Central memory CD8-positive, alpha-beta T cell (primary cell): Measurements from ENCODE around the gene SLC39A11.
A peak's percentile ranks its signal among the peaks of the same experiment; 100 is the strongest.

Experiments used
- ATAC-seq: fragments of 150-1000 bp; cut with Tn5 transposase; replicated peaks from 2 replicates; pipeline ENCODE4 v1.10.0; 2022; ENCODE audit warnings: mild to moderate bottlenecking, moderate FRiP score, moderate number of reproducible peaks; ENCODE audit not compliant: poor library complexity, severe bottlenecking; ENCODE audit errors: extremely low read depth
- DNase-seq, 2 donors: peaks; one replicate each; pipeline ENCODE4 v3.0.0; 2021; ENCODE audit warnings: low spot score in 2 of 2
- H3K27ac Mint-ChIP-seq: one replicate; pipeline ENCODE4 v1.8.0; 2022; ENCODE audit warnings: low read depth, mild to moderate bottlenecking, moderate library complexity, mixed read lengths
- H3K27me3 Mint-ChIP-seq: one replicate; pipeline ENCODE4 v1.8.0; 2022; ENCODE audit warnings: mixed read lengths
- H3K36me3 Mint-ChIP-seq: one replicate; pipeline ENCODE4 v1.8.0; 2022; ENCODE audit warnings: mild to moderate bottlenecking, moderate library complexity, mixed read lengths; ENCODE audit not compliant: insufficient read depth
- H3K4me1 Mint-ChIP-seq: one replicate; pipeline ENCODE4 v1.8.0; 2022; ENCODE audit warnings: mixed read lengths
- H3K4me3 Mint-ChIP-seq: one replicate; pipeline ENCODE4 v1.8.0; 2022; ENCODE audit warnings: mild to moderate bottlenecking, moderate library complexity, mixed read lengths
- H3K9me3 Mint-ChIP-seq: one replicate; pipeline ENCODE4 v1.8.0; 2022; ENCODE audit warnings: mixed read lengths

The SLC39A11 gene

DNA sequence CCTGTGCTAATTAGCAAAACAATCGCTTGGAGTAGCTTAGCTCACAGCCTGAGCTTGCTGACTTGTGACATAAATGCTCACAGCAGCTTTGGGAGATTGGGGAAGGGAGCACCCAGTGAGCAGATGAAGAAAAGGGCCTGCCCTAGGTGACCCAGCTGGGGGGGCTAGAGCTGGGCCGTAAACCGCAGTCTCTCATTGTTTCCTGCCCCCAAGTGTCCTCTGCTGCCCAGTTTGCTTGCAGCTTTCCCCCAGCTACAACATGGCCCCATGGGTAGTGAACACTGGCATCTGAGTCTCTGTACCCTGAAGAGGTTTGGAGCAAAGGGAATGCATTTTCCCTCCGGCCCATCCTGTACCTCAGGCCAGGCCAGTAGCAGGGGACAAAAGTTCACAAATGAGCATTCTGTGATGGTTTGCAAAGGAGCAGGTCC is 349.4 kb downstream of the SLC39A11 start:
- ATAC-seq, result no peak
- Mint-ChIP-seq H3K9me3 (no peaks in the 10 kb centered on the region), H3K4me1 (no peaks in the 10 kb centered on the region), H3K36me3 (peaks cover 5% of the 10 kb centered on the region), H3K27me3 (no peaks in the 10 kb centered on the region), H3K4me3 (no peak overlapping the region), H3K27ac (no peak overlapping the region)
- no peak for DNase-seq

DNA sequence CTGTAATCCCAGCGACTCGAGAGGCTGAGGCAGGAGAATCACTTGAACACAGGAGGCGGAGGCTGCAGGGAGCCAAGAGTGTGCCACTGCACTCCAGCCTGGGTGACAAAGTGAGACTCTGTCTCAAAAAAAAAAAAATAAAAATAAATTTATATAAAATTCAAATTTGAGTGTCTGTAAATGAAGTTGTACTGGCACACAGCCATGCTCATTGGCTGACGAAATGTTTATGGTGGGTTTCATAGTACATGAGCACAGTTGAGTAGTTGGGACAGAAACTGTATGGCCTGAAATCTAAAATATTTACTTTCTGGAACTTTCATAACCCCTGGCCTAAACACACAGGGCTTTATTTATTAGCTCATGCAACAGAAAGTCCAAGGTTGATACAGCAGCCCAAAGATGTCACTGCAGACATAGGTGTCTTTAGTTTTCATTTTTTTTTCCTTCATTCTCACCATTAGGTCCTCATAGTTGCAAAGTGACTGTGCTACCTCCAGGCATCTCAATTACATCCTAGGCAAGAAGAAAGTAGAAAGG is 355.3 kb downstream of the SLC39A11 start:
- DNase-seq (no peak), ATAC-seq (no peak)
- no peaks in the 10 kb centered on the region for H3K9me3 Mint-ChIP-seq
- no peak overlapping the region for H3K4me3 Mint-ChIP-seq
- no peaks in the 10 kb centered on the region for H3K4me1 Mint-ChIP-seq
- no peak overlapping the region for H3K27ac Mint-ChIP-seq
- H3K27me3 Mint-ChIP-seq, result no peaks in the 10 kb centered on the region
- H3K36me3 Mint-ChIP-seq, result peaks cover 8% of the 10 kb centered on the region

DNA sequence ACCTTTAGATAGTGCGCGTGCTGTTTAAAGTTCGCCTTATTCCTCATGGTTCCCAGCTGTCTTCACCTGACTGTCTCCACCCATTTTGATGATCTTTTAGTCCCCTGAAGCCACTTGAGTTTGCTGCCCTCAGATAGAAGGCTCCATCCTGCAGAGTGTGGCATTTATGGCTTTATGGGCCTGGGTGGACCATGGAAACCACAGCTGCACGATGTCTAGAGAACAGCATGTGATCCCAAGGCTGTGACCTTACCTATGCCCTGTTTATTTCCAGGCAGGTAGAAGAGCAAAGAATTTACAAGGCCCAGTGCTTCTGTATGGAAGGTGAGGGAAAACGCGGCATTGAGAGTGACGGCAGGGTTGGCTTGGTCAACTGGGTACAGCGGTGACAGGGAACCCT is 356.9 kb downstream of the SLC39A11 start:
- DNase-seq (no peak), ATAC-seq (no peak)
- peak overlapping the region; percentile 34 for H3K27ac Mint-ChIP-seq
- H3K4me3 Mint-ChIP-seq, result no peak overlapping the region
- H3K4me1 Mint-ChIP-seq, result no peaks in the 10 kb centered on the region
- H3K9me3 Mint-ChIP-seq, result no peaks in the 10 kb centered on the region
- peaks cover 8% of the 10 kb centered on the region for H3K36me3 Mint-ChIP-seq
- no peaks in the 10 kb centered on the region for H3K27me3 Mint-ChIP-seq

DNA sequence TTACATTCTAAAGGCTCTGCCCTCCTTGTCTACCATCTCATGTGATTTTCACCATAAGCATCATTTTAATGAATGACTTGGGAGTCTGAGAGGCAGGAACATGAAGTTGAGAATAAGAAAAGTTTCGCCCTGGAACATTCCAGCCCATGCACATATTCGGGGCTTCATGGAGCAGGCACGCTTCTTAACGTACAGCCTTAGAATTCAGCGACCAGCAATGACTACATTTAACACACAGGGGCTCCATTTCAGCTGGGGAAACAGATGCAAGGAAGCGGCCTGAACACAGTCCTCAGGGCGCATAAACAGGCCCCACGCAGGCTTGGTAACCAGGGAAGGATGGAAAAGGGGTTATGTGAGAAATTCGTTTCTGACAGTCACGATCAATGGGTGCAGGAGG is 357.4 kb downstream of the SLC39A11 start:
- DNase-seq, result no peak
- H3K36me3 Mint-ChIP-seq, result peaks cover 8% of the 10 kb centered on the region
- H3K4me3 Mint-ChIP-seq, result no peak overlapping the region
- no peaks in the 10 kb centered on the region for H3K4me1 Mint-ChIP-seq
- no peaks in the 10 kb centered on the region for H3K27me3 Mint-ChIP-seq
- H3K9me3 Mint-ChIP-seq, result no peaks in the 10 kb centered on the region
- H3K27ac Mint-ChIP-seq, result peak overlapping the region; percentile 34
- no peak for ATAC-seq

DNA sequence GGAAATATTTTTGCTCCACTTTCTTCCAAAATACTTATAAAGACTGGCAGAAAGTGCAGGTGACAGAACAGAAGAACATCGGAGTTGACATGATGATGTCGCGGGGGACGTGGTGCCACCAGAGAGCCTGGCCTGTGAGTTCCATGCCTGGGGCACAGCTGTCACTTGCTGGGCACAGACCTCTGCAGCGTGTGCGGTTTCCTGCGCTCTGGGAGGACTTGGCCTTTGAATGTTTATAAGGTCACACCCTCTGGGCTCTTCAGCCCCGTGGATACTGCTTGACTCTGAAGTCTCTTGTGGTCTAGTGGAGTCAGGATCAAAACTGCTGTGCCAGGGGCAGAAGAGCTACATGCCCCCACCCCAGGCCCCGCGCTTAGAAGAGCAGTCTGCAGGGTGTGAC is 357.9 kb downstream of the SLC39A11 start:
- no peak overlapping the region for H3K4me3 Mint-ChIP-seq
- H3K4me1 Mint-ChIP-seq, result no peaks in the 10 kb centered on the region
- peaks cover 8% of the 10 kb centered on the region for H3K36me3 Mint-ChIP-seq
- ATAC-seq (no peak), DNase-seq (no peak)
- H3K27ac Mint-ChIP-seq, result peak overlapping the region; percentile 34
- no peaks in the 10 kb centered on the region for H3K27me3 Mint-ChIP-seq
- H3K9me3 Mint-ChIP-seq, result no peaks in the 10 kb centered on the region

DNA sequence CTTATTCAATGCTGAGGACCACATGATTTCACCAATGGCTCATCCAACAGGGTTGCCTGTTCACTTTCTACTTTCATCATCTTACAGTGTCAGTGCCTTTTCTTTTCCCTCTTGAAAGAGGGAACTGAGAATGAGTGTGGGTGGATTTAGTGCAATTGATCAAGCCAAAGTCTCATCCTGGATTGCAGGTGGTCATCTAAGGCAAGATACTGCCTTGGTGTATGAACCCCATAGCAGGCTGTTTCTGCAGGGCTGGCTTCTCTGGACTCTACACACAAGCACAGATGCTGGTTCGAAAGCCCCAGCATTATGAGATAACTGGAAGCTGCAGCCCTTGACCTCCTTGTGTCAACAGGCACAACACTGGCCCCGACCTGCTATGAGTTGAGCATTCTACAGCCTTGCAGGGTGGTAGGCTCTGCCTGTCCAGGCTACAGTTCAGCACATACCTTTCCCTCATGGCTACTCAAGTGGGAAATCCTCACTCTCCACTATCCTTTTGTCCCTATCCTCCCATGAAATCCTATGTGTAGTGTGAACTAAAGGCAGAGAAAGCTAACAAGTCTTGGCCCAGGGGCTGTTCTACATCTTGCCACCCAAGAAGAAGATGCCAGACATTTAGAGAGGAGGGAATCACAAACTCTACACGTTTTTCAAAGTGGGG is 358.7 kb downstream of the SLC39A11 start:
- Mint-ChIP-seq H3K4me1 (no peaks in the 10 kb centered on the region), H3K27me3 (no peaks in the 10 kb centered on the region), H3K9me3 (no peaks in the 10 kb centered on the region), H3K36me3 (peaks cover 8% of the 10 kb centered on the region), H3K27ac (no peak overlapping the region), H3K4me3 (no peak overlapping the region)
- DNase-seq (no peak), ATAC-seq (no peak)

DNA sequence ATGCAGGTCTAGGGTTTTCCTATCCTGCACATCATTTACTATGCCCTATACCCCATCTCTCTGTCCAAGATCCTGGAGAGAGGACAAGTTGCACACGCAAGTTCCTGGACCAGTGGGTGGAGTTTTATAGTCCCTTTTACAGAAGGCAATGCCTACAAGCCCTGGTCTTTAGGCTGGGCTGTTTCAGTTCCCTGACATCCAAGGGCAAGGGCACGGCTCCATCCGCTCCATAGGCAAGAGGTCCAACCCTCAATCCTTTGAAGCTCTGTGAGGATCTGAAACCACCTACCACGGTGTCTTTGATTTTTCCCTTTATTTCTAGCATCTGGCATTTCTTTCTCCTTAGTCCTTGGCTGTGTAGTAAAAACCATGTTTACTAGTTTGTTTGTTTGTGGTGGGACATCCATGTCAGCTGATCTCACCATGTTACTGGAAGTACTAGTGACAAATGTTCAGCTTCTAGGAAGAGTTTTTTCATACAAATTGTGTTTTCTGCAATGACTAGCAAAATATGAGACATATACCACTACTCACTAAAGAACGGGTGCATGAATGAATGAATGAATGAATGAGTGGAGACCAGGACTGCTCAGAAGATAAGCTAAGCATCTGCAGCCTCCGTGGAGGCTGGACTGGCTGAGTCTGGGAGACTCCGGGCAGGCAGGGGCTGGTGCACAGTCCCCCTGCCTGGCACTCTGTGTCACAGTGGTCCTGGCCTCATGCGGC is 359.4 kb downstream of the SLC39A11 start:
- Mint-ChIP-seq H3K27ac (no peak overlapping the region), H3K36me3 (peaks cover 8% of the 10 kb centered on the region), H3K27me3 (no peaks in the 10 kb centered on the region), H3K4me1 (peaks cover 2% of the 10 kb centered on the region), H3K9me3 (no peaks in the 10 kb centered on the region), H3K4me3 (no peak overlapping the region)
- no peak for ATAC-seq
- no peak for DNase-seq

DNA sequence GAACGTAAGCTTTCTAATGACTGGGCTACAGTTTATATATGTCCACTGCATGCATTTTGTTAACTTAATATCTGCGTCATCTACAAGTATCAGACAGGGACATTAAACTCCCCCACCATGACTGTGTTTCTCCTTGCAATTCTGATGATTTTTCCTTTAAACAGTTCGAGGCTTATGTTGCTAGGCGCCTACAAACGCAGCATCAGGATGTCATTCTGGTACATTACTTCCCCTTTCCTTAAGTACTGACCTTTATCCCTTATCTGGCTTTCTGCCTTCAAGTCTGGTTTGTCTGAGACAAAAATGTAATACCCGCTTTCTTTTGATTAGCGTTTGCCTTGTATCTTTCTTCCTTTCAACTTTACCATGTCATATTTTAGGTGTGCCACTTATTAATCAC is 362.4 kb downstream of the SLC39A11 start:
- no peak overlapping the region for H3K4me3 Mint-ChIP-seq
- no peaks in the 10 kb centered on the region for H3K9me3 Mint-ChIP-seq
- no peak for ATAC-seq

DNA sequence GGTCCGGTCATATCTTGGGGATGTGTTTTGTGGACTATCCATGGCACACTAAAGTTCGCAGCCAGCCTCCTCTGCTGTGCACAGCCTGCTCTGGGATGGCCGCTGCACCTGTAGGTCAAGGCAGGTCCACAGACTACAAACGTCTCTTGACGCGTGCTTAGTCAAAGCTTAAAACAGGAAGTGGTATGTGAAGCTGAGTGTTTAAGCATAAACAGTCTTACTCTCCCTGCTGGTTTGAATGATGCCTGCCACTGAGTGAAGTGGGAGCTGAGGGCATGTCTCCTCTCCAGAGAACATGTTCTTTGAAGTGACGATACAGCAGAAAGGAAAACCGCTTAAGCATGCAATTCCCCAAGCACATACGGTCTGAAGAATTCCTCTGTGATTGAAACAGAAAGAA is 365.6 kb downstream of the SLC39A11 start:
- ATAC-seq (peak; percentile 85), DNase-seq (peak in 1 of 2 donors; percentile 13)
- Mint-ChIP-seq H3K4me1 (peaks cover 30% of the 10 kb centered on the region), H3K4me3 (peak overlapping the region; percentile 86), H3K27me3 (no peaks in the 10 kb centered on the region), H3K9me3 (no peaks in the 10 kb centered on the region), H3K36me3 (peaks cover 2% of the 10 kb centered on the region), H3K27ac (peak overlapping the region; percentile 95)

More for the DNA sequence above, 362.4 kb downstream of the SLC39A11 start:
- Mint-ChIP-seq H3K36me3 (peaks cover 6% of the 10 kb centered on the region), H3K4me1 (peaks cover 30% of the 10 kb centered on the region), H3K27ac (no peak overlapping the region), H3K27me3 (no peaks in the 10 kb centered on the region)
- no peak for DNase-seq

DNA sequence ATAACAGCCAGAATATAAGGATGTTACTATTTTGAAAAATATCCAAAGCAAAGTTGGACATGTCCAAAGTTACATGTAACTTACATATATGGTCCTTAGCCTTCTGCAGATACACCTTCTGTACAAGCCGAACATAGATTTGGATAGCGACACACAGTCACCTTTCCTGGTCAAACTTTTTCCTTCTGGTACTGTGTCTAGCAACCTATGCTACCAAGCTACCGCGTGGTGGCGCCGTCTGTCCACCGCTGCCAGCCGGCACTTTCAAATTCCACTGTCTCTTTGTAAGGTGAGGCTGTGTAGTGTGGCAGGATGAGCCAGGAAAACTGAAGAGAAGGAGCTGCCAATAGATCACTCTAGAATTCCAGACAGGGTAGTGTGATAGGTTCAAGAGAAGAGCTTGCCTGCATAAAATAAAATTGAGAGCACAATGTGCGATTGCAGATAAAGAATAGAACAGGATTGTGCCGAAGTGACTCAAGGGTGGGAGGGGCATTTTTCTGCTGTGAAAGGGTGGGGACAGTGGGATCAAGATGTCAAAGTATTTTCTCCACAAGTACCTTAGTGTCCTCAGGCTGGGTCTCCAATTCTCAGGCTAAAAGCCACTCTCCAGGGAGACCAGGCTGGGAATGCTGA is 366.9 kb downstream of the SLC39A11 start:
- DNase-seq, result no peak
- Mint-ChIP-seq H3K27ac (peak overlapping the region; percentile 17), H3K27me3 (no peaks in the 10 kb centered on the region), H3K4me1 (peaks cover 31% of the 10 kb centered on the region), H3K36me3 (peaks cover 2% of the 10 kb centered on the region), H3K9me3 (no peaks in the 10 kb centered on the region), H3K4me3 (no peak overlapping the region)
- ATAC-seq, result no peak

DNA sequence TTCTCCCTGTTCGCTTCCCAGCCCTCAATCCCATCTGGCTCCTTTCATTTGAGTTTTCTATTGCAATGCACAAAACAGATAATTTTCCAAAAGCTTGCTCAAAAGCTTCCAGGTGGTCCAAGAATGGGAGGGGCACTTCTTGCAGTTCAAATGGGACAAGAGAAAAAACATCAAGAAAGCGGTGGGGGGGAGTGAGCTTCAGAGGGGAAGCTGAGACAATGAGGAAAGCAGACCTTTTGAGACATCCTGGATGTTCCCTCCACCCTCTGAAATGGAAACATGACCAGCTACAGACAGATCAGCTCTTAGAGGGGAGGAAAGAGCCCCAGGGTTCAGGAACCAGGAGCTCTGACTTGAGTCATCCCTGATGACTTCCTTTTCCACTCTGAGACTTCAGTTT is 368.2 kb downstream of the SLC39A11 start:
- Mint-ChIP-seq H3K36me3 (peaks cover 5% of the 10 kb centered on the region), H3K27ac (no peak overlapping the region), H3K4me3 (no peak overlapping the region), H3K4me1 (peaks cover 44% of the 10 kb centered on the region), H3K9me3 (no peaks in the 10 kb centered on the region), H3K27me3 (no peaks in the 10 kb centered on the region)
- no peak for ATAC-seq
- DNase-seq, result no peak

DNA sequence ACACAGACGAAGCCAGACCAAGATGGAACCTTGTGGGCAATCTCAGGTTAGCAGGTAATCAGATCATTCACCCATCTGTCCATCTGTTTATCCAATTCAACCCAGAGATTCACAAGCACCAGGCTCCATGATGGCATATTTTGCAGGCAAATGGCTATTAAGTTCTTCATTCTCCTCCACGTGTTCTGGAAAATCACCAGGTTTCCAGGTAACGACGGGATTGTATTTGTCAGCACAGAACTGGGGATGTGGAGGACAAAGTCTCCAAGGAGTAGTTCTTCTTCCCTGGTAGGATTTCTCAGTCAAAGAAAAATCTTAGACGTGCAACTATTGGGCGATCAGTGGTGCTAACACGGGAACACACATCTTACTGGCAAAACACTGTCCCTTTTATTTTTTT is 368.8 kb downstream of the SLC39A11 start:
- Mint-ChIP-seq H3K9me3 (no peaks in the 10 kb centered on the region), H3K27ac (no peak overlapping the region), H3K4me3 (no peak overlapping the region), H3K4me1 (peaks cover 47% of the 10 kb centered on the region), H3K27me3 (no peaks in the 10 kb centered on the region), H3K36me3 (peaks cover 5% of the 10 kb centered on the region)
- DNase-seq (no peak), ATAC-seq (no peak)

DNA sequence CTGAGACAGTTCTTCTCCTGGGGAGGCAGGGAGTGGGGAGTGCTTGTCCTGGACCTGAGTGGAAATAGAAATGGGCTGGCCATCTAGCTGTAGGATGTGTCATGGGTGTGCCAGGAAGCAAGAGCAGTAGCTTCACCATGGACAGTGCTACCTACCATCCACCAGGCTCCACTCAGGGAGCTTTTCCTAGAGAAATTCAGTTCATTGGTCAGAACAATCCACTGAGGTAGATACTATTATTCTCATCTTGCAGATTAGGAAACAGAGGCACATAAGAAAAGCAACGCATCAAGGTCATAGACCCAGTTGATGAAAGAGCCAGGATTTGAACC is 372.0 kb downstream of the SLC39A11 start:
- ATAC-seq (no peak), DNase-seq (no peak)
- Mint-ChIP-seq H3K4me3 (no peak overlapping the region), H3K27me3 (no peaks in the 10 kb centered on the region), H3K9me3 (no peaks in the 10 kb centered on the region), H3K36me3 (peaks cover 7% of the 10 kb centered on the region), H3K27ac (peak overlapping the region; percentile 91), H3K4me1 (peaks cover 19% of the 10 kb centered on the region)
